AG04450 (cell line): Measurements from ENCODE around the gene NOP58. TPM values are rescaled to one million over a fixed set of nuclear protein-coding genes. Genes with fewer than 3 reads are reported as not detected.

Experiments used
- CTCF ChIA-PET: fragments of 300-600, 350-600 bp; formaldehyde crosslinking; extraction: SDS; loops from one replicate; lab custom pipeline; 2022; ENCODE audit warnings: antibody characterized with exemption, inconsistent platforms; lab: Charles Lee
- POLR2A ChIA-PET: fragments of 350-600 bp; formaldehyde crosslinking; extraction: SDS; loops from one replicate; lab custom pipeline; 2021; ENCODE audit warnings: antibody characterized with exemption, inconsistent platforms; lab: Yijun Ruan, JAX
- DNase-seq: peaks from one replicate; pipeline ENCODE4 v3.0.0-alpha.2; 2011; ENCODE audit warnings: low read depth, low spot score
- H3K27ac ChIP-seq: one replicate; pipeline ENCODE4 v1.5.1; 2012; ENCODE audit warnings: low read depth, low read length, control low read depth
- H3K27me3 ChIP-seq: one replicate; pipeline ENCODE4 v1.6.0; 2012; ENCODE audit warnings: low read length; ENCODE audit not compliant: control insufficient read depth, insufficient read depth
- H3K4me3 ChIP-seq: 2 replicates; pipeline ENCODE4 v1.5.1; 2011; ENCODE audit warnings: mild to moderate bottlenecking, low read depth, low read length, control low read depth
- H3K9me3 ChIP-seq: 2 replicates; pipeline ENCODE4 v1.5.1; 2012; ENCODE audit warnings: low read length; ENCODE audit not compliant: control insufficient read depth, insufficient read depth
- CTCF ChIP-seq: IDR thresholded peaks from 2 replicates; pipeline ENCODE4 v1.5.1; 2011; ENCODE audit warnings: low read depth, low read length, control low read depth, inconsistent platforms
- polyA plus RNA-seq: library from polyadenylated mRNA; depleted of rRNA; stranded (reverse); fragments of >200 nt; gene quantifications from 2 replicates; pipeline ENCODE4 v1.2.3, GENCODE V29; 2011

Gene NOP58
- polyA plus RNA-seq, 1 experiment = 63.4 TPM

GRCh38 chr2:202249521-202250253 lies 15.9 kb upstream of the NOP58 start:
- Histone ChIP-seq H3K27ac (no peak overlapping the region), H3K27me3 (no peaks in the 10 kb centered on the region), H3K9me3 (peaks cover 12% of the 10 kb centered on the region), H3K4me3 (no peak overlapping the region)
- no peak for TF ChIP-seq CTCF
- ChIA-PET CTCF (no interaction called here), POLR2A (interaction anchor here (0.6 to 0.7 kb wide), 2 partner anchors 23 to 241 kb away, joined by 3 read pairs; no protein-coding TSS in a partner anchor)
- DNase-seq = no peak

GRCh38 chr2:202251494-202251893 lies 14.1 kb upstream of the NOP58 start:
- Histone ChIP-seq H3K27ac (no peak overlapping the region), H3K9me3 (peaks cover 12% of the 10 kb centered on the region), H3K4me3 (no peak overlapping the region), H3K27me3 (no peaks in the 10 kb centered on the region)
- ChIA-PET CTCF (no interaction called here), POLR2A (interaction anchor here (0.6 kb wide), 2 partner anchors 116 to 120 kb away, joined by 3 read pairs; no protein-coding TSS in a partner anchor)
- no peak for DNase-seq
- TF ChIP-seq CTCF = no peak

DNA sequence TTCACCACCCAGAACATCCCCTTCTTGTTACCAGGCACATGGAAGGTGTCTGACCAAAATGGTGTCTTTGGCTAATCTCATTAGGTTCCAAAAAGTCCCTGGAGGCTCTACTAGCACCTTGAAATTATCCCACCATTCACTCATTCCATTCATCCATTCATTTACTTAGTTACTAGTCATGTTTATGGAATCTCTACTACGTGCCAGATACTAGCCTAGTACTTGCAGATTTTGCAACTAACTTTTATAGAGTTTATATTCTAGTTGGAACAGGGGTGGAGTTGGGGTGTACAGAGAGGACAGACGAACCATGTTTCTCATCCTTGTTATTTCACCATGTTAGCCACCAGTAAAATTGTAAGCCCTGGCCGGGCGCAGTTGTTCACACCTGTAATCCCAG lies 4.0 kb upstream of the NOP58 start:
- DNase-seq = no peak
- H3K27ac ChIP-seq = no peak overlapping the region
- H3K4me3 ChIP-seq = no peak overlapping the region
- H3K9me3 ChIP-seq = no peaks in the 10 kb centered on the region; the same call in 1 of the 2 replicates
- H3K27me3 ChIP-seq = no peaks in the 10 kb centered on the region
- ChIA-PET POLR2A (no interaction called here), CTCF (interaction anchor here (0.6 kb wide), 1 partner anchor 129 kb away, joined by 3 read pairs; no protein-coding TSS in a partner anchor)
- TF ChIP-seq CTCF = no peak

- no peaks in the 10 kb centered on the region for H3K27me3 ChIP-seq
- H3K4me3 ChIP-seq = peak overlapping the region; percentile 99
- no peak overlapping the region for H3K27ac ChIP-seq
- DNase-seq = no peak
- ChIA-PET CTCF (interaction anchor here (1.0 to 3.6 kb wide), 2 partner anchors 11 to 232 kb away, joined by 3 to 15 read pairs; no protein-coding TSS in a partner anchor), POLR2A (no interaction called here)
- H3K9me3 ChIP-seq = no peaks in the 10 kb centered on the region; the same call in 1 of the 2 replicates
- no peak for TF ChIP-seq CTCF
Measured at GRCh38 chr2:202267495-202267894, 1.9 kb downstream of the NOP58 start.

DNA sequence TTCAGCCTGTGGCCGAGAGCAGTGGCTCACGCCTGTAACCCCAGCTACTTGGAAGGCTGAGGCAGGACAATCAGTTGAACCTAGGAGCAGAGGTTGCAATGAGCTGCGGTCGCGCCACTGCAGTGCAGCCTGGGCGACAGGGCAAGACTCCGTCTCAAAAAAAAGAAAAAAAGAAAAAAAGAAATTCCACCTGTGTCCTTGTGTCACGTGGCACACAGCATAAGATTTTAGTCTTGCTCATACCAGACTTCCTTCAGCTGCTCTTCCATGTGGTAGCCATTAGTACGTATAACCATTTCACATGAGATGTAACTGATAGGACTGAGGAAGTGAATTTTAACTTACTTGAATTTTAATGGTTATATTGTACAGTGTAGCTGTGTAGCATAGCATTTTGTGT lies 4.0 kb downstream of the NOP58 start:
- Histone ChIP-seq H3K4me3 (no peak overlapping the region), H3K9me3 (no peaks in the 10 kb centered on the region; the same call in 1 of the 2 replicates), H3K27ac (peak overlapping the region; percentile 22), H3K27me3 (no peaks in the 10 kb centered on the region)
- no peak for TF ChIP-seq CTCF
- no peak for DNase-seq
- CTCF ChIA-PET = interaction anchor here (1.4 to 3.6 kb wide), 2 partner anchors 9 to 91 kb away, joined by 3 to 15 read pairs; no protein-coding TSS in a partner anchor
- POLR2A ChIA-PET = no interaction called here
